Natural killer cell (primary cell): ENCODE results near the gene MRPS10. TPM values are rescaled to one million over a fixed set of nuclear protein-coding genes. Genes with fewer than 3 reads are reported as not detected.

Source experiments
- ATAC-seq, 3 donors: fragments of 150-1000 bp in 2 of 3; fragments of 200-7000 bp in 1 of 3; cut with Tn5 transposase; 1 replicate in 1 of 3; 2 replicates in 2 of 3; pipeline ENCODE4 v1.10.0; 2021; ENCODE audit warnings: mild to moderate bottlenecking in 2 of 3, moderate library complexity in 2 of 3
- DNase-seq, 2 donors: peaks; one replicate each; pipeline versions ENCODE4 v3.0.0 to v3.0.0-alpha.2; 2013 to 2021; ENCODE audit warnings: mixed read lengths in 1 of 2
- H3K27ac ChIP-seq: one replicate; pipeline ENCODE4 v1.5.1; 2013; ENCODE audit warnings: mild to moderate bottlenecking, low read length
- H3K27me3 ChIP-seq: one replicate; pipeline ENCODE4 v1.6.1; 2013; ENCODE audit warnings: low read length; ENCODE audit not compliant: control insufficient read depth, insufficient read depth
- H3K36me3 ChIP-seq: one replicate; pipeline ENCODE4 v1.6.1; 2013; ENCODE audit warnings: low read length; ENCODE audit not compliant: control insufficient read depth, insufficient read depth
- H3K4me1 ChIP-seq: one replicate; pipeline ENCODE4 v1.6.1; 2013; ENCODE audit warnings: low read length; ENCODE audit not compliant: control insufficient read depth, insufficient read depth
- H3K4me3 ChIP-seq: one replicate; pipeline ENCODE4 v1.5.1; 2013; ENCODE audit warnings: low read length
- H3K9me3 ChIP-seq: one replicate; pipeline ENCODE4 v1.6.1; 2013; ENCODE audit warnings: low read length; ENCODE audit not compliant: control insufficient read depth, insufficient read depth
- H3K27ac Mint-ChIP-seq, 2 donors: one replicate each; pipeline ENCODE4 v1.8.0; 2022; ENCODE audit warnings: mild to moderate bottlenecking in 2 of 2, mixed read lengths in 2 of 2, moderate library complexity in 1 of 2
- H3K27me3 Mint-ChIP-seq, 2 donors: one replicate each; pipeline ENCODE4 v1.8.0; 2022; ENCODE audit warnings: low read depth in 2 of 2, mixed read lengths in 2 of 2
- H3K36me3 Mint-ChIP-seq: one replicate; pipeline ENCODE4 v1.8.0; 2022; ENCODE audit warnings: mixed read lengths
- H3K4me1 Mint-ChIP-seq, 2 donors: one replicate each; pipeline ENCODE4 v1.8.0; 2022; ENCODE audit warnings: mixed read lengths in 2 of 2
- H3K4me3 Mint-ChIP-seq: one replicate; pipeline ENCODE4 v1.8.0; 2022; ENCODE audit warnings: mild to moderate bottlenecking, moderate library complexity, mixed read lengths
- H3K9me3 Mint-ChIP-seq, 2 donors: one replicate each; pipeline ENCODE4 v1.8.0; 2022; ENCODE audit warnings: mixed read lengths in 2 of 2
- WGBS: methylation state at CpG from one replicate; pipeline ENCODE4 v1.1.7; 2013; ENCODE audit warnings: missing lambda C conversion rate; ENCODE audit not compliant: insufficient coverage; 5-methylcytosine and 5-hydroxymethylcytosine counted together
- intact Hi-C: fragments of 100-400 bp; cut with micrococcal nuclease; formaldehyde crosslinking; loops from one replicate; pipeline ENCODE4 v1.14.2; 2022
- total RNA-seq, 4 donors: library from RNA; stranded (reverse); fragments of 120-200 nt in 1 of 4; gene quantifications; one replicate each; pipeline versions ENCODE4 v1.2.3 to v1.2.4, GENCODE V29; 2013 to 2022
- TF ChIP-seq, protein P1 (sequence below): fragments of 200-600 bp; IDR thresholded peaks from one replicate; pipeline ENCODE4 v1.8.0; 2022; ENCODE audit warnings: antibody characterized with exemption

MRPS10 gene
- total RNA-seq, 3 donors from 2014 or later (not counting 1 experiment from before 2014, with no cell fraction given): 21.8 to 25.4 (median 22.6) TPM

DNA sequence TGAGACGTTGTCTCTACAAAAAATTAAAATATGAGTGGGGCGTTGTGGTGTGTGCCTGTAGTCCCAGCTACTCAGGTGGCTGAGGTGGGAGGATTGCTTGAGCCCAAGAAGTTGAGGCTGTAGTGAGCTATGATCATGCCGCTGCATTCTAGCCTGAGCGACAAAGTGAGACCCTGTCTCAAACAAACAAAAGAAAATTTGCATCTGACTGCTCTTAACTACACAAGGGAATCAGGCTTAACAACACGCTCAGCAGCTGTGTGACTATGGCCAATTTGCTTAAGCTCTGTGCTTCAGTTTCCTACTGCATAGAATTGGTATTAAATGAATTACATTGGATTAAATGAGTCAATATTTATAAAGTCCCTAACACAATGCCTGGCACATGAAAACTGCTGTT lies 24.3 kb upstream of the MRPS10 start:
- Histone ChIP-seq H3K9me3 (no peaks in the 10 kb centered on the region), H3K4me1 (peaks cover 7% of the 10 kb centered on the region), H3K27me3 (no peaks in the 10 kb centered on the region), H3K4me3 (no peak overlapping the region), H3K36me3 (peaks cover 51% of the 10 kb centered on the region), H3K27ac (no peak overlapping the region)
- no peaks in the 10 kb centered on the region for H3K27me3 Mint-ChIP-seq
- TF ChIP-seq, protein P1, sequence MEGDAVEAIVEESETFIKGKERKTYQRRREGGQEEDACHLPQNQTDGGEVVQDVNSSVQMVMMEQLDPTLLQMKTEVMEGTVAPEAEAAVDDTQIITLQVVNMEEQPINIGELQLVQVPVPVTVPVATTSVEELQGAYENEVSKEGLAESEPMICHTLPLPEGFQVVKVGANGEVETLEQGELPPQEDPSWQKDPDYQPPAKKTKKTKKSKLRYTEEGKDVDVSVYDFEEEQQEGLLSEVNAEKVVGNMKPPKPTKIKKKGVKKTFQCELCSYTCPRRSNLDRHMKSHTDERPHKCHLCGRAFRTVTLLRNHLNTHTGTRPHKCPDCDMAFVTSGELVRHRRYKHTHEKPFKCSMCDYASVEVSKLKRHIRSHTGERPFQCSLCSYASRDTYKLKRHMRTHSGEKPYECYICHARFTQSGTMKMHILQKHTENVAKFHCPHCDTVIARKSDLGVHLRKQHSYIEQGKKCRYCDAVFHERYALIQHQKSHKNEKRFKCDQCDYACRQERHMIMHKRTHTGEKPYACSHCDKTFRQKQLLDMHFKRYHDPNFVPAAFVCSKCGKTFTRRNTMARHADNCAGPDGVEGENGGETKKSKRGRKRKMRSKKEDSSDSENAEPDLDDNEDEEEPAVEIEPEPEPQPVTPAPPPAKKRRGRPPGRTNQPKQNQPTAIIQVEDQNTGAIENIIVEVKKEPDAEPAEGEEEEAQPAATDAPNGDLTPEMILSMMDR: no peak
- no peaks in the 10 kb centered on the region for H3K36me3 Mint-ChIP-seq
- H3K4me3 Mint-ChIP-seq: no peak overlapping the region
- DNase-seq (no peak), ATAC-seq (no peak)
- peaks cover 6 to 17% of the 10 kb centered on the region in 2 donors for H3K4me1 Mint-ChIP-seq
- H3K27ac Mint-ChIP-seq: no peak overlapping the region
- intact Hi-C loops: no loop called here
- H3K9me3 Mint-ChIP-seq: no peaks in the 10 kb centered on the region
- WGBS: 84% methylated on average over 5 of the region's 5 CpGs

- no peaks in the 10 kb centered on the region for H3K27me3 ChIP-seq
- 97% methylated on average over 7 of the region's 7 CpGs for WGBS
- H3K27ac ChIP-seq: no peak overlapping the region
- Mint-ChIP-seq H3K27me3 (no peaks in the 10 kb centered on the region), H3K4me1 (peaks cover 6 to 17% of the 10 kb centered on the region in 2 donors), H3K27ac (no peak overlapping the region), H3K9me3 (no peaks in the 10 kb centered on the region), H3K4me3 (no peak overlapping the region), H3K36me3 (peaks cover 10% of the 10 kb centered on the region)
- peaks cover 7% of the 10 kb centered on the region for H3K4me1 ChIP-seq
- no peak overlapping the region for H3K4me3 ChIP-seq
- intact Hi-C loops: no loop called here
- TF ChIP-seq, protein P1: no peak
- no peak for ATAC-seq
- peaks cover 53% of the 10 kb centered on the region for H3K36me3 ChIP-seq
- no peaks in the 10 kb centered on the region for H3K9me3 ChIP-seq
- DNase-seq: no peak
Measured at GRCh38 chr6:42239736-42240375, 22.2 kb upstream of the MRPS10 start.

DNA sequence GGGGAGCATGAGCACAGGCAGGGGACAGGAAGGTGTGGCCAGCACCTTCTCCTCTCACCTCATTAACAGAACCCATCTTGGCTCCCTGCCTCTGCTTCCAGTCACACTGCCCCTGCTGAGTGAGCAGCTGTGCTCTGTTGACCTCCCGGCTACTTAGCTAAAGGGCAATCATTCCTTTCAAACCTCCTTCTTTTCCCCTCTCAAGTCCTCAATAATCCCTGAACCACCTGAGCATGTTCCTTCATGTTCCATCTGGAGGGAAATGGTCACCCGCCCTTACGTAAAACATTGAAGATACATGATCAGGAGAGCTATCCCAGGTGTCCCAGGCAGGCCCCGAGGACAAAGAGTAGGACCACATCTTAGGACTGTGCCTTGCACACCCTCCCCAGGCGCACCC lies 21.7 kb upstream of the MRPS10 start:
- H3K9me3 Mint-ChIP-seq: no peaks in the 10 kb centered on the region
- intact Hi-C loops: no loop called here
- ATAC-seq (no peak), DNase-seq (no peak)
- TF ChIP-seq, protein P1: no peak
- WGBS: 93% methylated on average over 5 of the region's 5 CpGs
- H3K4me1 Mint-ChIP-seq: peaks cover 6 to 17% of the 10 kb centered on the region in 2 donors
- no peaks in the 10 kb centered on the region for H3K27me3 Mint-ChIP-seq
- peaks cover 7% of the 10 kb centered on the region for H3K4me1 ChIP-seq
- peaks cover 10% of the 10 kb centered on the region for H3K36me3 Mint-ChIP-seq
- no peak overlapping the region for H3K27ac ChIP-seq
- no peaks in the 10 kb centered on the region for H3K9me3 ChIP-seq
- no peak overlapping the region for H3K27ac Mint-ChIP-seq
- no peak overlapping the region for H3K4me3 ChIP-seq
- no peaks in the 10 kb centered on the region for H3K27me3 ChIP-seq
- peaks cover 52% of the 10 kb centered on the region for H3K36me3 ChIP-seq
- H3K4me3 Mint-ChIP-seq: peak overlapping the region; percentile 5

GRCh38 chr6:42237857-42238256 lies 20.2 kb upstream of the MRPS10 start:
- no peak overlapping the region for H3K4me3 ChIP-seq
- no peaks in the 10 kb centered on the region for H3K27me3 ChIP-seq
- H3K27me3 Mint-ChIP-seq: no peaks in the 10 kb centered on the region
- ATAC-seq (no peak), DNase-seq (no peak)
- peaks cover 52% of the 10 kb centered on the region for H3K36me3 ChIP-seq
- no peak overlapping the region for H3K4me3 Mint-ChIP-seq
- intact Hi-C loops: no loop called here
- TF ChIP-seq, protein P1: no peak
- no peaks in the 10 kb centered on the region for H3K9me3 ChIP-seq
- H3K4me1 ChIP-seq: peaks cover 7% of the 10 kb centered on the region
- WGBS: 83% methylated on average over 1 of the region's 1 CpG
- H3K4me1 Mint-ChIP-seq: peaks cover 6 to 17% of the 10 kb centered on the region in 2 donors
- no peak overlapping the region for H3K27ac Mint-ChIP-seq
- no peak overlapping the region for H3K27ac ChIP-seq
- H3K9me3 Mint-ChIP-seq: no peaks in the 10 kb centered on the region
- peaks cover 10% of the 10 kb centered on the region for H3K36me3 Mint-ChIP-seq
